Measurements from ENCODE around the gene SLC16A11. TPM values are rescaled to one million over a fixed set of nuclear protein-coding genes. Genes with fewer than 3 reads are reported as not detected.

Gene SLC16A11
- total RNA-seq, 1 experiment from 2014 or later: not detected

DNA sequence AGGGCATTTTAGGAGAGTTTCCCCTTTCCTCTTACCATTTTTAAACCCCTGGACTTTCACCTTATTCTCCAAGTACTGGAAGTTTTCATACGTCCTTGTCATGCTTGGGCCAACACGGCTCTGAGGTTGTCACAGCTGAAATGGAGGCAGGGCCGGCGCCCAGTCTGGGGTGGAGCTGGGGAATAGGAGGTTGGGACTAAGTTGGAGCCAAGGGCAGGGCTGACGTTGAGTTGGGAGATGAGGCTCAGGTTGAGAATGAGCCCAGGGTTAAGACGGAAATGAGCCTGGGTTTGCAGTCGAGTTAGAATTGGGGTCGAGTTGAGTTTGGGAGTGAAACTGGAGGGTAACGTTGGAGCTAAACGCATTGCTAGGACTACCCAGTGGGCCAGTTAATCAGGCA, 34.8 kb upstream of the SLC16A11 start:
- CTCF ChIA-PET: interaction anchor here (0.5 to 1.7 kb wide), 4 partner anchors 21 to 99 kb away, joined by 3 to 6 read pairs (median 4); no protein-coding TSS in a partner anchor
- DNase-seq (ENCODE audit: unreplicated experiment): no peak
- Mint-ChIP-seq H3K9me3 (ENCODE audit: unreplicated experiment) (no peaks in the 10 kb centered on the region), H3K36me3 (ENCODE audit: insufficient read depth, unreplicated experiment) (no peaks in the 10 kb centered on the region), H3K4me3 (ENCODE audit: unreplicated experiment) (no peak overlapping the region), H3K27me3 (ENCODE audit: insufficient read depth, unreplicated experiment) (no peaks in the 10 kb centered on the region), H3K4me1 (ENCODE audit: insufficient read depth, unreplicated experiment) (peaks cover 5% of the 10 kb centered on the region), H3K27ac (ENCODE audit: low read depth, unreplicated experiment) (no peak overlapping the region)
- no TSS peak for BruUV-seq (replicated peaks)
- TF ChIP-seq, protein P1, sequence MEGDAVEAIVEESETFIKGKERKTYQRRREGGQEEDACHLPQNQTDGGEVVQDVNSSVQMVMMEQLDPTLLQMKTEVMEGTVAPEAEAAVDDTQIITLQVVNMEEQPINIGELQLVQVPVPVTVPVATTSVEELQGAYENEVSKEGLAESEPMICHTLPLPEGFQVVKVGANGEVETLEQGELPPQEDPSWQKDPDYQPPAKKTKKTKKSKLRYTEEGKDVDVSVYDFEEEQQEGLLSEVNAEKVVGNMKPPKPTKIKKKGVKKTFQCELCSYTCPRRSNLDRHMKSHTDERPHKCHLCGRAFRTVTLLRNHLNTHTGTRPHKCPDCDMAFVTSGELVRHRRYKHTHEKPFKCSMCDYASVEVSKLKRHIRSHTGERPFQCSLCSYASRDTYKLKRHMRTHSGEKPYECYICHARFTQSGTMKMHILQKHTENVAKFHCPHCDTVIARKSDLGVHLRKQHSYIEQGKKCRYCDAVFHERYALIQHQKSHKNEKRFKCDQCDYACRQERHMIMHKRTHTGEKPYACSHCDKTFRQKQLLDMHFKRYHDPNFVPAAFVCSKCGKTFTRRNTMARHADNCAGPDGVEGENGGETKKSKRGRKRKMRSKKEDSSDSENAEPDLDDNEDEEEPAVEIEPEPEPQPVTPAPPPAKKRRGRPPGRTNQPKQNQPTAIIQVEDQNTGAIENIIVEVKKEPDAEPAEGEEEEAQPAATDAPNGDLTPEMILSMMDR (IDR thresholded peaks at IDR 0.05; ENCODE audit: unreplicated experiment): no peak
- intact Hi-C loops (cut with micrococcal nuclease): no loop called here
- POLR2A ChIA-PET: no interaction called here

GRCh38 chr17:7077911-7078546, 34.1 kb upstream of the SLC16A11 start:
- H3K4me1 Mint-ChIP-seq (ENCODE audit: insufficient read depth, unreplicated experiment): no peaks in the 10 kb centered on the region
- peaks cover 5% of the 10 kb centered on the region for H3K27me3 Mint-ChIP-seq (ENCODE audit: insufficient read depth, unreplicated experiment)
- no peak for DNase-seq (ENCODE audit: unreplicated experiment)
- intact Hi-C loops (cut with micrococcal nuclease): no loop called here
- no peaks in the 10 kb centered on the region for H3K36me3 Mint-ChIP-seq (ENCODE audit: insufficient read depth, unreplicated experiment)
- no peak overlapping the region for H3K27ac Mint-ChIP-seq (ENCODE audit: low read depth, unreplicated experiment)
- BruUV-seq (replicated peaks): no TSS peak
- CTCF ChIA-PET: interaction anchor here (0.5 to 1.7 kb wide), 4 partner anchors 20 to 100 kb away, joined by 3 to 6 read pairs (median 4); no protein-coding TSS in a partner anchor
- TF ChIP-seq, protein P1 (IDR thresholded peaks at IDR 0.05; ENCODE audit: unreplicated experiment): no peak
- no peaks in the 10 kb centered on the region for H3K9me3 Mint-ChIP-seq (ENCODE audit: unreplicated experiment)
- POLR2A ChIA-PET: no interaction called here
- H3K4me3 Mint-ChIP-seq (ENCODE audit: unreplicated experiment): no peak overlapping the region

GRCh38 chr17:7074931-7075330, 31.0 kb upstream of the SLC16A11 start:
- H3K27me3 Mint-ChIP-seq (ENCODE audit: insufficient read depth, unreplicated experiment): peaks cover 26% of the 10 kb centered on the region
- ChIA-PET CTCF (interaction anchor here (0.6 to 1.7 kb wide), 5 partner anchors 14 to 1566 kb away, joined by 3 to 8 read pairs (median 3); no protein-coding TSS in a partner anchor), POLR2A (no interaction called here)
- no peaks in the 10 kb centered on the region for H3K4me1 Mint-ChIP-seq (ENCODE audit: insufficient read depth, unreplicated experiment)
- intact Hi-C loops (cut with micrococcal nuclease): no loop called here
- no peaks in the 10 kb centered on the region for H3K36me3 Mint-ChIP-seq (ENCODE audit: insufficient read depth, unreplicated experiment)
- no peaks in the 10 kb centered on the region for H3K9me3 Mint-ChIP-seq (ENCODE audit: unreplicated experiment)
- BruUV-seq (replicated peaks): no TSS peak
- TF ChIP-seq, protein P1 (IDR thresholded peaks at IDR 0.05; ENCODE audit: unreplicated experiment): no peak
- no peak overlapping the region for H3K27ac Mint-ChIP-seq (ENCODE audit: low read depth, unreplicated experiment)
- no peak overlapping the region for H3K4me3 Mint-ChIP-seq (ENCODE audit: unreplicated experiment)
- no peak for DNase-seq (ENCODE audit: unreplicated experiment)

DNA sequence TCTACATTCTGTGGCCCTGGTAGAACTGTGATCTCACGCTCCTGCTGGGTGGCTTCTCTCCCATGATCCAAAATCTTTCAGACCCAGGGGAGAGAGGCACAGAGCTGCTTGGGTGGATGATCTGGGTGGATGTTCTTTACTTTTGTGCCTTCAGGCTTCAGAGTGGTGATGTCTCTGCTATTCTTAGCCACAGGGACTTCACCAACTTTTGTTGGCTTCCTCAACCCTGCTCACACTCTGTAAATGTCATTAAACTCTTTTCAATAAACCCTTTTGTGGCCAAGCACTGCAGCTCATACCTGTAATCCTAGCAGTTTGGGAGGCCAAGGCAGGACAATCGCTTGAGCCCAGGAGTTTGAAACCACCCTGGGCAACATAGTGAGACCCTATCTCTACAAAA, 28.5 kb upstream of the SLC16A11 start:
- no TSS peak for BruUV-seq (replicated peaks)
- H3K27ac Mint-ChIP-seq (ENCODE audit: low read depth, unreplicated experiment): no peak overlapping the region

More for the DNA sequence above, 28.5 kb upstream of the SLC16A11 start:
- Mint-ChIP-seq H3K36me3 (ENCODE audit: insufficient read depth, unreplicated experiment) (no peaks in the 10 kb centered on the region), H3K4me1 (ENCODE audit: insufficient read depth, unreplicated experiment) (no peaks in the 10 kb centered on the region), H3K4me3 (ENCODE audit: unreplicated experiment) (no peak overlapping the region), H3K27me3 (ENCODE audit: insufficient read depth, unreplicated experiment) (peaks cover 26% of the 10 kb centered on the region), H3K9me3 (ENCODE audit: unreplicated experiment) (peaks cover 14% of the 10 kb centered on the region)
- TF ChIP-seq, protein P1 (IDR thresholded peaks at IDR 0.05; ENCODE audit: unreplicated experiment): no peak
- intact Hi-C loops (cut with micrococcal nuclease): no loop called here
- ChIA-PET CTCF (interaction anchor here (0.7 to 1.6 kb wide), 2 partner anchors 10 to 60 kb away, joined by 3 to 6 read pairs; no protein-coding TSS in a partner anchor), POLR2A (interaction anchor here (0.7 kb wide), 1 partner anchor 266 kb away, joined by 3 read pairs; no protein-coding TSS in a partner anchor)
- no peak for DNase-seq (ENCODE audit: unreplicated experiment)
